ENCODE results near the gene PIH1D1. TPM values are rescaled to one million over a fixed set of nuclear protein-coding genes. Genes with fewer than 3 reads are reported as not detected.

PIH1D1 gene
- total and polyA plus RNA-seq, 2 of the 13 experiments (the other 11 are each of a cell fraction or from before 2014, with no cell fraction given): 110 to 137 TPM

DNA sequence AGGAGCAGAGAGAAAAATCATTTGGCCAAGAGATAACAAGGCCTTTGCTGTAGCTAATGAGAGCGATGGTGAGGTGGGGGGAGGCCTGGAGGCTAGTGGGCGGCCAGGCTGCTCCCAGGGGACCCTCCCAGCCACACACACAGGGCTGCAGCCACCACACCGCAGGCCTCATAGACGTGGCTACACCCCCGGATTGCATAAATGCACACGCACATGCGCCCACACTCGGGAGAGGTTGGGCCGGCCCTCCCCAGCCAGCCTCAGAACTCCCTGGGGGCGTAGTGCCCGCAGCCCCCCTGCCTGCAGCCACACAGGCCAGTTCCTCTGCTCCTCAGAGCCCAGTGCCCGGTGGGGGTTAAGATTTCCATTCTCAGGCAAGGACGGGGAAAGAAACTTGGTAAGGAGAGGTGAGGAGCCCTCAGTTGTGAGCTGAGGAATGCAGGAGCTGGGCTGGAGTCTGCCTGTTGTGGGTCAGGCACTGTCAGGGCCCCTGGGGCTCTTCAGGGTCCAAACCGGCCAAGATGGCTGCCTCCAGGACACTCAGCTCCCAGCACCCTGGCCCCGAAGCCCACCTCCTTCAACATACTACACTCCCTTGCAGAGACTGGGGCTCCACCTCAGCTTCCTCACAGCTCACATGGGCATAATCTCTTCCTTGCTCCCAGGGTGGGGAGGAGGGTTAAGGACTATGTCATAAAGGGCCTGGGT, 36.4 kb downstream of the PIH1D1 start:
- in situ Hi-C loops (cut with HindIII; ENCODE audit: extremely low pct_ligation_motif_present, low pct_unique_long_range_greater_than_20kb): no loop called here
- intact Hi-C loops (cut with micrococcal nuclease; ENCODE audit: unreplicated experiment): no loop called here
- ATAC-seq (no peak), DNase-seq (ENCODE audit: low spot score) (no peak), FAIRE-seq (no peak)
- BruUV-seq (replicated peaks): no TSS peak
- H3K9ac ChIP-seq (ENCODE audit: insufficient read depth, low read depth, low read length): no peak overlapping the region
- ChIA-PET POLR2A (no interaction called here), CTCF (ENCODE audit: low intra/inter-chr PET ratio, low total read pairs) (no interaction called here)
- no peaks in the 10 kb centered on the region for H4K20me1 ChIP-seq (ENCODE audit: insufficient read depth, low read length)
- no peaks in the 10 kb centered on the region for H3K36me3 ChIP-seq (replicated peaks in 1 of 2; ENCODE audit: control insufficient read depth in 1 of 2, insufficient read depth in 2 of 2, low read length in 2 of 2)
- H3K9me3 ChIP-seq (ENCODE audit: low read length): no peaks in the 10 kb centered on the region
- no peaks in the 10 kb centered on the region for H3K79me2 ChIP-seq (ENCODE audit: insufficient read depth, low read length)
- no peak overlapping the region for H2AFZ ChIP-seq (ENCODE audit: low read length)
- H3K27me3 ChIP-seq (ENCODE audit: control insufficient read depth in 1 of 2, insufficient read depth in 2 of 2, low read length in 2 of 2): peaks cover 15 to 79% of the 10 kb centered on the region in 2 experiments; a peak in 4 of 5 replicates
- 24% methylated on average over 7 of the region's 15 CpGs for WGBS (ENCODE audit: low lambda C conversion rate)
- no peak overlapping the region for H3K4me2 ChIP-seq (ENCODE audit: low read depth, low read length)
- TF ChIP-seq, protein P1, sequence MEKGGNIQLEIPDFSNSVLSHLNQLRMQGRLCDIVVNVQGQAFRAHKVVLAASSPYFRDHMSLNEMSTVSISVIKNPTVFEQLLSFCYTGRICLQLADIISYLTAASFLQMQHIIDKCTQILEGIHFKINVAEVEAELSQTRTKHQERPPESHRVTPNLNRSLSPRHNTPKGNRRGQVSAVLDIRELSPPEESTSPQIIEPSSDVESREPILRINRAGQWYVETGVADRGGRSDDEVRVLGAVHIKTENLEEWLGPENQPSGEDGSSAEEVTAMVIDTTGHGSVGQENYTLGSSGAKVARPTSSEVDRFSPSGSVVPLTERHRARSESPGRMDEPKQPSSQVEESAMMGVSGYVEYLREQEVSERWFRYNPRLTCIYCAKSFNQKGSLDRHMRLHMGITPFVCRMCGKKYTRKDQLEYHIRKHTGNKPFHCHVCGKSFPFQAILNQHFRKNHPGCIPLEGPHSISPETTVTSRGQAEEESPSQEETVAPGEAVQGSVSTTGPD (CRISPR knock-in tag; IDR thresholded peaks at IDR 0.05): no peak
- TF ChIP-seq HMGA1 (CRISPR knock-in tag; conservative IDR thresholded peaks at IDR 0.05): no peak
- H3K4me3 ChIP-seq (replicated peaks in 1 of 3; ENCODE audit: insufficient read depth in 1 of 3, low read depth in 2 of 3, low read length in 3 of 3): no peak overlapping the region
- H3K4me1 ChIP-seq (ENCODE audit: insufficient read depth, low read length): no peaks in the 10 kb centered on the region
- H3K27ac ChIP-seq (ENCODE audit: extremely low read length, insufficient read depth, low read length): no peak overlapping the region

DNA sequence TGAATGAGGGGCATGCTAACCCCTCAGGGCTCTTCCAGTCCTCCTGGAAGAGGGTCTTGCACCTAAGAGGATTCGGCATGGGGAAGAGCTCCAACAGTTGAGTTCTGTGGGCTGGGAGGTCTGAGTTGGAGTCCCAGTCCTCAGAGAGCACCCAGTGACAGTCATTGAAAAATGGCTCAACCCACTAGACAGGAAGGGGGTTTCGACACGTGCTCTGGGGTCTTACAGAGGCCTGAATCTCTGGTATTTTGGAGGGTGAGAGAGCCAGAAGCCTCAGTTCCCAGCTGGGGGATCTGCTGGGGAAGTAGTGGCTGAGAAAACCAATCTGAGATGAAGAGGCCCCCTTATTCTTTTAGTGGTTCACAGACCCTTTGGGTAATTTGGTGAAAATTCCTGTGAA, 37.4 kb downstream of the PIH1D1 start:
- Histone ChIP-seq H4K20me1 (ENCODE audit: insufficient read depth, low read length) (no peaks in the 10 kb centered on the region), H3K79me2 (ENCODE audit: insufficient read depth, low read length) (no peaks in the 10 kb centered on the region), H3K9me3 (ENCODE audit: low read length) (no peaks in the 10 kb centered on the region), H3K4me3 (replicated peaks in 1 of 3; ENCODE audit: insufficient read depth in 1 of 3, low read depth in 2 of 3, low read length in 3 of 3) (no peak overlapping the region), H3K27me3 (ENCODE audit: control insufficient read depth in 1 of 2, insufficient read depth in 2 of 2, low read length in 2 of 2) (peaks cover 13 to 76% of the 10 kb centered on the region in 2 experiments; a peak in 4 of 5 replicates), H3K36me3 (replicated peaks in 1 of 2; ENCODE audit: control insufficient read depth in 1 of 2, insufficient read depth in 2 of 2, low read length in 2 of 2) (no peaks in the 10 kb centered on the region), H3K4me2 (ENCODE audit: low read depth, low read length) (no peak overlapping the region), H3K4me1 (ENCODE audit: insufficient read depth, low read length) (no peaks in the 10 kb centered on the region), H3K9ac (ENCODE audit: insufficient read depth, low read depth, low read length) (no peak overlapping the region), H2AFZ (ENCODE audit: low read length) (no peak overlapping the region), H3K27ac (ENCODE audit: extremely low read length, insufficient read depth, low read length) (no peak overlapping the region)
- POLR2A ChIA-PET: no interaction called here
- no TSS peak for BruUV-seq (replicated peaks)
- ATAC-seq (no peak), DNase-seq (ENCODE audit: low spot score) (no peak), FAIRE-seq (no peak)
- CTCF ChIA-PET (ENCODE audit: low intra/inter-chr PET ratio, low total read pairs): no interaction called here
- intact Hi-C loops (cut with micrococcal nuclease; ENCODE audit: unreplicated experiment) (no loop called here), in situ Hi-C loops (cut with HindIII; ENCODE audit: extremely low pct_ligation_motif_present, low pct_unique_long_range_greater_than_20kb) (no loop called here)
- no peak for TF ChIP-seq ZNF432 (CRISPR knock-in tag; IDR thresholded peaks at IDR 0.05; ENCODE audit: borderline replicate concordance)
- no peak for TF ChIP-seq RFXANK (CRISPR knock-in tag; IDR thresholded peaks at IDR 0.05)
- no peak for TF ChIP-seq SMAD1 (CRISPR knock-in tag; IDR thresholded peaks at IDR 0.05; ENCODE audit: borderline replicate concordance, low read depth)
- TF ChIP-seq, protein P2, sequence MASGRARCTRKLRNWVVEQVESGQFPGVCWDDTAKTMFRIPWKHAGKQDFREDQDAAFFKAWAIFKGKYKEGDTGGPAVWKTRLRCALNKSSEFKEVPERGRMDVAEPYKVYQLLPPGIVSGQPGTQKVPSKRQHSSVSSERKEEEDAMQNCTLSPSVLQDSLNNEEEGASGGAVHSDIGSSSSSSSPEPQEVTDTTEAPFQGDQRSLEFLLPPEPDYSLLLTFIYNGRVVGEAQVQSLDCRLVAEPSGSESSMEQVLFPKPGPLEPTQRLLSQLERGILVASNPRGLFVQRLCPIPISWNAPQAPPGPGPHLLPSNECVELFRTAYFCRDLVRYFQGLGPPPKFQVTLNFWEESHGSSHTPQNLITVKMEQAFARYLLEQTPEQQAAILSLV (CRISPR knock-in tag; IDR thresholded peaks at IDR 0.05; ENCODE audit: borderline replicate concordance): no peak
- TF ChIP-seq ZNF337 (CRISPR knock-in tag; IDR thresholded peaks at IDR 0.05; ENCODE audit: borderline replicate concordance, low read depth): no peak
- no peak for TF ChIP-seq FLYWCH1 (CRISPR knock-in tag; IDR thresholded peaks at IDR 0.05)
- no peak for TF ChIP-seq SALL2 (CRISPR knock-in tag; IDR thresholded peaks at IDR 0.05)
- TF ChIP-seq ASH2L (IDR thresholded peaks at IDR 0.05; ENCODE audit: insufficient read length, low read depth, low read length): no peak
- TF ChIP-seq ZNF343 (CRISPR knock-in tag; IDR thresholded peaks at IDR 0.05): no peak
- TF ChIP-seq PCBP2 (optimal IDR thresholded peaks at IDR 0.05; ENCODE audit: low read depth, low read length, poor library complexity, severe bottlenecking): no peak
- TF ChIP-seq, protein P3, sequence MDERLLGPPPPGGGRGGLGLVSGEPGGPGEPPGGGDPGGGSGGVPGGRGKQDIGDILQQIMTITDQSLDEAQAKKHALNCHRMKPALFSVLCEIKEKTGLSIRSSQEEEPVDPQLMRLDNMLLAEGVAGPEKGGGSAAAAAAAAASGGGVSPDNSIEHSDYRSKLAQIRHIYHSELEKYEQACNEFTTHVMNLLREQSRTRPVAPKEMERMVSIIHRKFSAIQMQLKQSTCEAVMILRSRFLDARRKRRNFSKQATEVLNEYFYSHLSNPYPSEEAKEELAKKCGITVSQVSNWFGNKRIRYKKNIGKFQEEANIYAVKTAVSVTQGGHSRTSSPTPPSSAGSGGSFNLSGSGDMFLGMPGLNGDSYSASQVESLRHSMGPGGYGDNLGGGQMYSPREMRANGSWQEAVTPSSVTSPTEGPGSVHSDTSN (CRISPR knock-in tag; IDR thresholded peaks at IDR 0.05): no peak
- 15% methylated on average over 3 of the region's 3 CpGs for WGBS (ENCODE audit: low lambda C conversion rate)
